Activated CD4-positive, alpha-beta T cell treated with anti-CD3 and anti-CD28 coated beads for 36 hours (primary cell): ENCODE results near the gene IQCB1. TPM values are rescaled to one million over a fixed set of nuclear protein-coding genes. Genes with fewer than 3 reads are reported as not detected.
"Not testable (repeated sequence)": the region's sequence is repeated elsewhere in the genome, so short reads cannot be mapped to it uniquely, and the experiment has no call there.

Source experiments
- ATAC-seq: fragments of 200-7000 bp; cut with Tn5 transposase; one replicate; pipeline ENCODE4 v1.10.0; 2021; ENCODE audit warnings: mild to moderate bottlenecking, moderate library complexity
- CTCF ChIA-PET: fragments of 350-600 bp; sonication (Branson Sonifier 250); formaldehyde crosslinking; loops from one replicate; lab custom pipeline; 2021; ENCODE audit warnings: antibody characterized with exemption; lab: Charles Lee
- POLR2A ChIA-PET: fragments of 350-600 bp; sonication (Branson Sonifier 250); formaldehyde crosslinking; loops from one replicate; lab custom pipeline; 2021; ENCODE audit warnings: antibody characterized with exemption, inconsistent platforms; lab: Charles Lee
- DNase-seq: peaks from one replicate; pipeline ENCODE4 v3.0.0-alpha.2; 2020
- H3K27ac Mint-ChIP-seq: one replicate; pipeline ENCODE4 v1.8.0; 2021; ENCODE audit warnings: mixed read lengths
- H3K27me3 Mint-ChIP-seq: one replicate; pipeline ENCODE4 v1.8.0; 2021; ENCODE audit warnings: mixed read lengths
- H3K36me3 Mint-ChIP-seq: one replicate; pipeline ENCODE4 v1.8.0; 2021; ENCODE audit warnings: low read depth, mixed read lengths
- H3K4me1 Mint-ChIP-seq: one replicate; pipeline ENCODE4 v1.8.0; 2021; ENCODE audit warnings: mixed read lengths
- H3K4me3 Mint-ChIP-seq: one replicate; pipeline ENCODE4 v1.8.0; 2021; ENCODE audit warnings: mild to moderate bottlenecking, moderate library complexity, mixed read lengths
- H3K9me3 Mint-ChIP-seq: one replicate; pipeline ENCODE4 v1.8.0; 2021; ENCODE audit warnings: low read depth, mixed read lengths
- intact Hi-C, 2 experiments: fragments of 100-400 bp; cut with DNase I in 1 of 2; cut with micrococcal nuclease in 1 of 2; formaldehyde crosslinking; loops; one replicate each; pipeline versions ENCODE4 v1.14.2 to v1.15.1; 2022 to 2024; cut with DNase I, micrococcal nuclease
- total RNA-seq, 2 experiments: library from RNA; stranded (reverse); gene quantifications; one replicate each; pipeline ENCODE4 v1.2.3, GENCODE V29; 2021

Gene IQCB1
- total RNA-seq, 2 experiments from 2014 or later, result 41.3 to 42.8 TPM

GRCh38 chr3:121743106-121743505, 91.8 kb downstream of the IQCB1 start:
- H3K27ac Mint-ChIP-seq, DNase-seq, ATAC-seq, CTCF ChIA-PET, H3K9me3 Mint-ChIP-seq, H3K4me3 Mint-ChIP-seq, POLR2A ChIA-PET, H3K27me3 Mint-ChIP-seq: not testable (repeated sequence)
- intact Hi-C loops, result loop anchor here in 1 of 2 experiments (10.0 kb wide), 1 partner anchor 1648 kb away; the partner anchor contains the start of gene GSK3B
- H3K4me1 Mint-ChIP-seq, result peaks cover 27% of the 10 kb centered on the region
- H3K36me3 Mint-ChIP-seq, result peaks cover 13% of the 10 kb centered on the region

DNA sequence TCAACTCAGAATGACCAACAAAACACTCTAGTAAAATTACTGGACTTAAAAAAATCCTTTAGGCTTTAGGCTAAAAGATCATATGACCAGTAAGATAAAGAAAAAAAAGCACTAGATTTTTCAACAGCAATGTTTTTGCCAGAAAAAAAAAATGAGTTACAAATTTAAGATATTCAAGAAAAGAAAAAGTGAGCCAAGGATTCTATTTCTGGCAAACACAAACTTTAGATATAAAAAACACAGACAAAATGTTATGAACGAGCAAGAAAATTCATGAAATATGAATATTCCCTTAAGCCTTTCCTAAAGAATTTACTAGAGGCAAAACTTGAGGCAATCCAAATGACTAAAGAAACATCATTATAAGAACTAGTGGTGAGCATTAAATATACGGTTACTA, 94.0 kb downstream of the IQCB1 start:
- intact Hi-C loops, result loop anchor here in 1 of 2 experiments (10.0 kb wide), 1 partner anchor 1646 kb away; the partner anchor contains the start of gene GSK3B
- POLR2A ChIA-PET, result no interaction called here
- peaks cover 1% of the 10 kb centered on the region for H3K9me3 Mint-ChIP-seq
- no peak for ATAC-seq
- peaks cover 33% of the 10 kb centered on the region for H3K4me1 Mint-ChIP-seq
- H3K27ac Mint-ChIP-seq, result no peak overlapping the region
- H3K27me3 Mint-ChIP-seq, result no peaks in the 10 kb centered on the region
- H3K36me3 Mint-ChIP-seq, result peaks cover 16% of the 10 kb centered on the region
- CTCF ChIA-PET, result no interaction called here
- no peak for DNase-seq
- H3K4me3 Mint-ChIP-seq, result no peak overlapping the region

DNA sequence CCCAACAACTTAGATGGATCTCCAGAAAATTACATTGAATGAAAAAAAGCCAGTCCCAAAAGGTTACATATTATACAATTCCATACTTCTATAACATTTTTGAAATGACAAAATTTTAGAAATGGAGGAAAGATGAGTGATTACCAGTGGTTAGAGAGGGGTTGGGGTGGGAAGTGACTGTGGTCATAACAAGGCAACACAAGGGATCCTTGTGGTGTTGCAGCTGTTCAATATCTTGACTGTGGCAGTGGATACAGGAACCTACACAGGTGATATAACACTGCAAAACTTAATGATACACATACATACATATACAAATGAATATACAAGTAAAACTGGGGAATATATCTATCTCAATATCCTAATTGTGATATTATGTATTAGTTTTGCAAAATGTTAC, 95.0 kb downstream of the IQCB1 start:
- intact Hi-C loops, result loop anchor here (5.0 to 10.0 kb wide), 3 partner anchors 88 to 1645 kb away; partner anchors contain the start of gene GSK3B (in 1 of the 2)
- no peak for ATAC-seq
- CTCF ChIA-PET, result no interaction called here
- DNase-seq, result peak; percentile 9
- POLR2A ChIA-PET, result no interaction called here
- H3K27ac Mint-ChIP-seq, result no peak overlapping the region
- H3K4me1 Mint-ChIP-seq, result peaks cover 43% of the 10 kb centered on the region
- peaks cover 1% of the 10 kb centered on the region for H3K9me3 Mint-ChIP-seq
- H3K27me3 Mint-ChIP-seq, result no peaks in the 10 kb centered on the region
- no peak overlapping the region for H3K4me3 Mint-ChIP-seq
- peaks cover 16% of the 10 kb centered on the region for H3K36me3 Mint-ChIP-seq

- H3K4me1 Mint-ChIP-seq, result peaks cover 49% of the 10 kb centered on the region
- H3K4me3 Mint-ChIP-seq, result no peak overlapping the region
- no peak for ATAC-seq
- peaks cover 1% of the 10 kb centered on the region for H3K9me3 Mint-ChIP-seq
- no peak overlapping the region for H3K27ac Mint-ChIP-seq
- CTCF ChIA-PET, result no interaction called here
- peaks cover 8% of the 10 kb centered on the region for H3K36me3 Mint-ChIP-seq
- POLR2A ChIA-PET, result no interaction called here
- no peak for DNase-seq
- H3K27me3 Mint-ChIP-seq, result no peaks in the 10 kb centered on the region
- intact Hi-C loops, result loop anchor here (5.0 kb wide), 2 partner anchors 85 to 365 kb away; no protein-coding TSS in a partner anchor
Measured at GRCh38 chr3:121737644-121738043, 97.2 kb downstream of the IQCB1 start.

GRCh38 chr3:121736112-121736511, 98.7 kb downstream of the IQCB1 start:
- intact Hi-C loops, result loop anchor here (5.0 kb wide), 2 partner anchors 84 to 366 kb away; no protein-coding TSS in a partner anchor
- POLR2A ChIA-PET, result interaction anchor here (0.8 kb wide), 1 partner anchor 680 kb away, joined by 3 read pairs; no protein-coding TSS in a partner anchor
- ATAC-seq (peak; percentile 69), DNase-seq (peak; percentile 18)
- peak overlapping the region; percentile 65 for H3K27ac Mint-ChIP-seq
- peaks cover 5% of the 10 kb centered on the region for H3K36me3 Mint-ChIP-seq
- CTCF ChIA-PET, result interaction anchor here (0.5 to 1.0 kb wide), 4 partner anchors 24 to 302 kb away, joined by 3 read pairs; no protein-coding TSS in a partner anchor
- H3K27me3 Mint-ChIP-seq, result no peaks in the 10 kb centered on the region
- peaks cover 50% of the 10 kb centered on the region for H3K4me1 Mint-ChIP-seq
- no peak overlapping the region for H3K4me3 Mint-ChIP-seq
- peaks cover under 1% of the 10 kb centered on the region for H3K9me3 Mint-ChIP-seq

GRCh38 chr3:121735047-121735696, 99.7 kb downstream of the IQCB1 start:
- Mint-ChIP-seq H3K27me3 (no peaks in the 10 kb centered on the region), H3K4me3 (no peak overlapping the region), H3K9me3 (no peaks in the 10 kb centered on the region), H3K4me1 (peaks cover 46% of the 10 kb centered on the region), H3K36me3 (peaks cover 5% of the 10 kb centered on the region), H3K27ac (no peak overlapping the region)
- ChIA-PET POLR2A (interaction anchor here (0.8 kb wide), 1 partner anchor 681 kb away, joined by 3 read pairs; no protein-coding TSS in a partner anchor), CTCF (no interaction called here)
- intact Hi-C loops, result loop anchor here (1.0 to 5.0 kb wide), 3 partner anchors 14 to 367 kb away; partner anchors contain the start of gene GOLGB1 (in 1 of the 2)
- no peak for DNase-seq
- ATAC-seq, result peak; percentile 97

- intact Hi-C loops, result no loop called here
- Mint-ChIP-seq H3K27ac (no peak overlapping the region), H3K9me3 (no peaks in the 10 kb centered on the region), H3K4me1 (peaks cover 23% of the 10 kb centered on the region), H3K27me3 (no peaks in the 10 kb centered on the region), H3K36me3 (peaks cover 8% of the 10 kb centered on the region), H3K4me3 (no peak overlapping the region)
- ChIA-PET POLR2A (no interaction called here), CTCF (interaction anchor here (0.7 kb wide), 1 partner anchor 17 kb away, joined by 3 read pairs; no protein-coding TSS in a partner anchor)
- DNase-seq (no peak), ATAC-seq (no peak)
Measured at GRCh38 chr3:121730940-121731687, 103.7 kb downstream of the IQCB1 start.

- Mint-ChIP-seq H3K9me3 (no peaks in the 10 kb centered on the region), H3K4me1 (no peaks in the 10 kb centered on the region), H3K27me3 (no peaks in the 10 kb centered on the region), H3K36me3 (peaks cover 42% of the 10 kb centered on the region), H3K4me3 (no peak overlapping the region), H3K27ac (no peak overlapping the region)
- ATAC-seq, result no peak
- intact Hi-C loops, result no loop called here
- DNase-seq, result no peak
- ChIA-PET POLR2A (no interaction called here), CTCF (no interaction called here)
Measured at GRCh38 chr3:121724130-121724529, 110.7 kb downstream of the IQCB1 start.

GRCh38 chr3:121723485-121723884, 111.4 kb downstream of the IQCB1 start:
- Mint-ChIP-seq H3K9me3 (no peaks in the 10 kb centered on the region), H3K27me3 (no peaks in the 10 kb centered on the region), H3K4me3 (no peak overlapping the region), H3K36me3 (peaks cover 44% of the 10 kb centered on the region), H3K27ac (no peak overlapping the region), H3K4me1 (peaks cover 3% of the 10 kb centered on the region)
- intact Hi-C loops, result no loop called here
- CTCF ChIA-PET, result no interaction called here
- DNase-seq (no peak), ATAC-seq (no peak)
- POLR2A ChIA-PET, result no interaction called here

GRCh38 chr3:121722411-121722810, 112.4 kb downstream of the IQCB1 start:
- DNase-seq (no peak), ATAC-seq (no peak)
- Mint-ChIP-seq H3K4me3 (no peak overlapping the region), H3K9me3 (no peaks in the 10 kb centered on the region), H3K27me3 (no peaks in the 10 kb centered on the region), H3K36me3 (peaks cover 55% of the 10 kb centered on the region), H3K4me1 (peaks cover 13% of the 10 kb centered on the region), H3K27ac (no peak overlapping the region)
- CTCF ChIA-PET, result no interaction called here
- intact Hi-C loops, result no loop called here
- POLR2A ChIA-PET, result no interaction called here

GRCh38 chr3:121720163-121720562, 114.7 kb downstream of the IQCB1 start:
- intact Hi-C loops, result no loop called here
- Mint-ChIP-seq H3K4me1 (peaks cover 15% of the 10 kb centered on the region), H3K27me3 (no peaks in the 10 kb centered on the region), H3K4me3 (no peak overlapping the region), H3K27ac (no peak overlapping the region), H3K9me3 (no peaks in the 10 kb centered on the region), H3K36me3 (peaks cover 57% of the 10 kb centered on the region)
- ChIA-PET POLR2A (no interaction called here), CTCF (interaction anchor here (1.0 kb wide), 1 partner anchor 14 kb away, joined by 6 read pairs; no protein-coding TSS in a partner anchor)
- DNase-seq (no peak), ATAC-seq (no peak)
